Right ventricle myocardium superior (tissue), 1 donor: ENCODE measurements around the gene RTBDN. TPM values are rescaled to one million over a fixed set of nuclear protein-coding genes. Genes with fewer than 3 reads are reported as not detected.
"Not testable (repeated sequence)": the region's sequence is repeated elsewhere in the genome, so short reads cannot be mapped to it uniquely, and the experiment has no call there.

Experiments used
- ATAC-seq: fragments of 200-7000 bp; cut with Tn5 transposase; one replicate; pipeline ENCODE4 v1.9.1; 2020; ENCODE audit warnings: mild to moderate bottlenecking; ENCODE audit not compliant: poor library complexity
- DNase-seq: peaks from one replicate; pipeline ENCODE4 v3.0.0-alpha.2; 2020
- intact Hi-C: fragments of 100-400 bp; cut with DNase I; formaldehyde crosslinking; loops from one replicate; pipeline ENCODE4 v1.11.2; 2022
- total RNA-seq: library from RNA; stranded (reverse); fragmentation: NEBNext Ultra II Directional; extraction: Animal tissue kit (Norgen Biotek cat#: 25700); gene quantifications from one replicate; pipeline ENCODE4 v1.2.1, GENCODE V29; 2021
- donor health status: DM: no; HTN: yes; CAD: no; lungs with severe emphysema.

The RTBDN gene
- total RNA-seq, 1 donor from 2014 or later: not detected

DNA sequence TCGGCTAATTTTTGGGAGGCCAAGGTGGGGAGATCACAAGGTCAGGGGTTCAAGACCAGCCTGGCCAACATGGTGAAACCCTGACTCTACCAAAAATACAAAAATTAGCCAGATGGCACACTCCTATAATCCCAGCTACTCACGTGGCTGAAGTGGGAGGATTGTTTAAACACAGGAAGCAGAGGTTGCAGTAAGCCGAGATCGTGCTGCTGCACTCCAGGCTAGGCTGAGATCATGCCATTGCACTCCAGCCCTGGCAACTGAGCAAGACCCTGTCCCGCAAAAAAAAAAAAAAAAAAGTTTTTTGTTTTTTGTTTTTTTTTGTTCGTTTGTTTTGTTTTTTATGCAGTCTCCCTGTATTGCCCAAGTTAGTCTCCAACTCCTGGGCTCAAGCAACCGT, 25.2 kb upstream of the RTBDN start:
- ATAC-seq (no peak), DNase-seq (no peak)
- intact Hi-C loops: no loop called here

DNA sequence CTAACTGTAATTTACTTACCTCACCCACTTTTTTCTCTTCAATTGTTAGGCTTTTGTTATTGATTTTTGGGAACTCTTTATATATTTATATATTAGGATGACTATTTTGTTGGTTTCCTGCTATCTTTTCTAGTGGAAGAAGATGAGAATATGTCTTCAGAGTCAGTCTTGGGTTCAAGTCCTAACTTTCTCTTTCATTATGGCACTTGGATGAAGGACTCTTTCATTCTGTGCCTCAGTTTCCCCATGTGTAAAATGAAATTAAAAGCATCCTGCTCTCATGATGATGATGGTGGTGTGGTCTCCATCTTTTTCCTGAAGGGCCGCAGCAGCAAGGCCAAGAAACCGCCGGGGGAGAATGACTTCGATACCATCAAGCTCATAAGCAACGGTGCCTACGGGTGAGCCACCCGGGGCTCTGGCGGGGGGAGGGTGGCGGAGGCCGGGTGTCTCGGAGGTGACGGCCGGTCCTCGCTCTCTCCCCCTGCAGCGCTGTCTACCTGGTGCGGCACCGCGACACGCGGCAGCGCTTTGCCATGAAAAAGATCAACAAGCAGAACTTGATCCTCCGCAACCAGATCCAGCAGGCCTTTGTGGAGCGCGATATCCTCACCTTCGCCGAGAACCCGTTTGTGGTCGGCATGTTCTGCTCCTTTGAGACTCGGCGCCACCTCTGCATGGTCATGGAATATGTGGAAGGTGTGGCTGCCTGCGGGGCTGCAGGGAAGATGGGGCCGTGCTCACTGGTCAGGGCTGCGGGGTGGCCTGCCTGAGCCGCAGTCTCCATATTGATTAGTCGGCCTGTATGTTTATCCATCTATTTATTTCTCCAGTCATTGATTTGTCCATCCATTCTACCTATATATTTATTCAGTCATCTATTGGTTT, 23.9 kb upstream of the RTBDN start:
- intact Hi-C loops: no loop called here
- ATAC-seq: no peak
- DNase-seq: no peak

DNA sequence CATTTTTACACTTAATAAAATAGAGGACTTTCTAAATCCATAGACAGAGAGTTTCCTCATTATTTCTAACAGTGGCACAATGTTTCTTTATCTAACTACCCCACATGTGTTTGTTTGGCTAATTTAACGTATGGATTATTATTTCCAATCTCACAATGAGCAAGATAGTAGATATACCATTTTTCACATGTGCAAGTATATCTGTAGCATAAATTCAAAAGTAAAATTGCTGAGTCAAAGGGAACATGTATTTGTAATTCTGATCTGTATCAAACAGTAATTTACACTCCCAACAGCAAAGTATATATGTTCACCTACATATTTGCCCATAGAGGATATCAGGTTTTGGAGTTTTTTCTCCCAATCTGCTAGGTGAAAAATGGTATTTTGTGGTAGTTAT, 22.3 kb upstream of the RTBDN start:
- DNase-seq (no peak), ATAC-seq (no peak)
- intact Hi-C loops: no loop called here

DNA sequence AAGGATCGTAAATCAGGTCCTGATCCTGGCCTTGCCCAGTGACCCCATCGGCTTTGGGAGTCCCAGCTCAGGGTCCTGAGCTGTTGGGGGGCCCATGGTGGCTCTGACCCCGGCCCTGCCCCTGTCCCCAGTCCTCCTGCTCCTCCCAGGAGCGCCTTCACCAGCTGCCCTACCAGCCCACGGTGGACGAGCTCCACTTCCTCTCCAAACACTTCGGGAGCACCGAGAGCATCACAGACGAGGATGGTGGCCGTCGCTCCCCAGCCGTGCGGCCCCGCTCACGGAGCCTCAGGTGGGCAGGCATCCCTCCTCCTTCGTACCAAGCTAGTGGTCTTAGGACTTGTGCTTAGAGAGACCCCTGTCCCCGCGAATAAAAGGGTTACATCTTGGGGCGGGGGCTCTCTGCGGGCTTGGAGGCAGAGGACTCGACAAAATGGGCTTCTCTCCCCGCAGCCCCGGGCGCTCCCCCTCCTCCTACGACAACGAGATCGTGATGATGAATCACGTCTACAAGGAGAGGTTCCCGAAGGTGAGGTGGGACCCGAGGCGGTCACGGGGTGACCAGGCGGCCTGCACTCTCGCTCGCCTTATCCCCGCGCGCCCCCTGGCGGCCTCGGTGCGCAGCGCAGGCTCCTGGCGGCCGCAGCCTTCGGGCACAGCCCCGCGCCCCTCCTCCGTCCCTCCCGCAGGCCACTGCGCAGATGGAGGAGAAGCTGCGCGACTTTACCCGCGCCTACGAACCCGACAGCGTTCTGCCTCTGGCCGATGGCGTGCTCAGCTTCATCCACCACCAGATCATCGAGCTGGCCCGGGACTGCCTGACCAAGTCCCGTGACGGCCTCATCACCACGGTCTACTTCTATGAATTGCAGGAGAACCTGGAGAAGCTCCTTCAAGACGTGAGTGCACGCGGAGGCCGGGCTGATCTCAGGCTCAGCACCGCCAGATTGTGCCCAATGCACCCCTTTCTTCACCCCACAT, 13.1 kb upstream of the RTBDN start:
- intact Hi-C loops: loop anchor here (5.0 kb wide), 1 partner anchor 80 kb away; no protein-coding TSS in a partner anchor
- DNase-seq (peak; percentile 93), ATAC-seq (peak; percentile 99)

DNA sequence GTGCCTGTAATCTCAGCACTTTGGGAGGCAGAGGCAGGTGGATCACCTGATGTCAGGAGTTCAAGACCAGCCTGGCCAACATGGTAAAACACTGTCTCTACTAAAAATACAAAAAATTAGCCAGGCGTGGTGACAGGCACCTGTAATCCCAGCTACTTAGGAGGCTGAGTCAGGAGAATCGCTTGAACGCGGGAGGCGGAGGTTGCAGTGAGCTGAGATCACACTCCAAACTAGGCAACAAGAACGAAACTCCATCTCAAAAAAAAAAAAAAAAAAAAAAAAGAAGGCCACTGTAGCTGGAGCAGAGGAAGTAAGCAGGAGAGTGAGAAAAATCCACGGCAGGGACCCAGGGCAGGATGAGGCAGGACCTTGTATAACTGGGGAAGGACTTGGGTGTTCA, 12.2 kb upstream of the RTBDN start:
- not testable (repeated sequence) for DNase-seq, ATAC-seq

DNA sequence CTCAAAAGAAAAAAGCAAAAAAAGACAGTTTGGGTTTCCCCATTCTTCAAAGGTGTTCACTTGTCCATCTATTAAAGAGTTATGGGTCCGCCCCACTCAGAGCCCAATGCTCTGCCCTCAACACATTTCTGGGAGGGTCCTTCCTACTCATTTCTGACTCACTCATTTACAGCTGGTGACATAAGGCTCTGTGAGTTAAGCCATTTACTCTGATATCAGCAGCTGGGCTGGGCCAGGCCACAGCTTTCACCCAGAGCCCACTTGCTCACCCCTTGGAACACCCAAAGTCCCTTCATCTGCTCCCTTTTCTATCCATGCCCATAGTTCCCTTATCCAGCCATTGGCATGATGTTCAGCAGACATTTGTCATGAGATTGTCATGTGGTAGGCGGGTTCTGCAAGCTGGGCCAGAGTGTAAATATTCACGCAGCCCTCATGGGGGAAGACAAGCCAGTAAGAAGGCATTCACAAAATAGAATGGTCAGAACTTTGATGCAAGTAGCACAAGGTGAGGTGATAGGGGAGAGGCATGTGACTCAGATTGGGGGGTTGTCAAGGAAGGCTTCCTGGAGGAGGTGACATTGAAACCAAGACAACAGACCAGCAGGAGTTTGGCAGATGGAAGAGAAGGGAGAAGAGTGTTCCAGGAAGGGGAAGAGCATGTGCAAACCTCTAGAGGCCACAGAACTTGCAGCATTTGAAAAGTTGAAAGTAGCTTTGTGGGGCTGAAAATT, 9.8 kb upstream of the RTBDN start:
- intact Hi-C loops: no loop called here
- ATAC-seq (no peak), DNase-seq (no peak)

More for the DNA sequence above, 12.2 kb upstream of the RTBDN start:
- intact Hi-C loops: loop anchor here (5.0 kb wide), 1 partner anchor 79 kb away; no protein-coding TSS in a partner anchor

DNA sequence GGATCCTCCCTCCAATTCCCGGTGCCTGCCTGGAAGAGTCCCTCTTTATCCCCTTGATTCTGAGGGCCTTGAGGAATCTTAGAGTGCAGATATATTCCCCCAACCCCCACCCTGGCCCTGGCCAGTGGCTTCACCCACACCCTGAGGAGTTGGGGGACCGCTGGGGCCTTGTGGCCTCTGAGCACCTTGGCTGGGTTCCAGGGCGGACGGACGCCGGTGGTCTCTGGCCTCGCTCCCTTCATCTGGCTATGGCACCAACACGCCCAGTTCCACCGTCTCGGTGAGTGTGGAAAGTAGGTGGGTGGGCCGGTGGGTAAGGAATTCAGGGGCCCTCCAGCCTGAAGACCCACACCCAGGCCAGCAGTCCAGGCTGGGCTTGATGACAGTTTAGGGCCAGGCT, 8.9 kb upstream of the RTBDN start:
- intact Hi-C loops: no loop called here
- no peak for ATAC-seq
- no peak for DNase-seq

DNA sequence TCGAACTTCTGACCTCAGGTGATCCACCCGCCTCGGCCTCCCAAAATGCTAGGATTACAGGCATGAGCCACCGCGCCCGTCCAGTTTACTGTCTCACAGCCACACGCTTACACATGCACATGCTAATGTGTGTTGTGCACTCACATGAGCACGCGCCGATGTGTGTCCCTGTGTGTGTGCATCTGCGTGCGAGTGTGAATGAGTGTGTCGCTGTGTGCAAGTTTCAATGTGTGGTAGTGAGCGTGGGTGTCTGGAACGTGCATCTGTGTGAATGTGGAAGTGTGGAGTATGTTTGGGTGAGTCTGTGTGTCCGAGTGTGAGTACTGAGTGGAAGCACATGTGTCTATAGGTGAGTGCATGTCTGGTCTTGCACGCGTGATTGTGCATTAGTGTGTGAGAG, 8.1 kb upstream of the RTBDN start:
- no peak for DNase-seq
- intact Hi-C loops: no loop called here
- ATAC-seq: no peak

DNA sequence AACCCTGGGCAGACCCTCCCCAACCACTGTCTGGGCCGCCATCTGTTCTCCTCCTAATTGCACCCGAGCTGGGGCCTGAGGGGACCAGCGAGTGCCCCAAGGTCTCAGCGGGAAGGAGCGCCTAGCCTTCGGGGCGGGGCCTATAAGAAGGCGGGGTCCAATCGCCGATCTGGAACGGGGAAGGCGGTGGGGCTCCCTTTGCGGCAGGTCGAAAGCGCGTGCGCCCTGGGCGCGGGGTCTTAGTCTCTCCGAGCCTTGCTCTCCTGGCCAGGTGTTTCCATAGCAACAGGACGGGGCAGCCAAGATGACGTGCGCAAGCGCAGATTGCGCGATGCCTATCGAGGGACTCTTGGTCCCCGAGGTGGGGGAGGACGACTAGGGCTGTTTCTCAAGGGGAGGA, 6.7 kb upstream of the RTBDN start:
- ATAC-seq (no peak), DNase-seq (no peak)
- intact Hi-C loops: no loop called here

DNA sequence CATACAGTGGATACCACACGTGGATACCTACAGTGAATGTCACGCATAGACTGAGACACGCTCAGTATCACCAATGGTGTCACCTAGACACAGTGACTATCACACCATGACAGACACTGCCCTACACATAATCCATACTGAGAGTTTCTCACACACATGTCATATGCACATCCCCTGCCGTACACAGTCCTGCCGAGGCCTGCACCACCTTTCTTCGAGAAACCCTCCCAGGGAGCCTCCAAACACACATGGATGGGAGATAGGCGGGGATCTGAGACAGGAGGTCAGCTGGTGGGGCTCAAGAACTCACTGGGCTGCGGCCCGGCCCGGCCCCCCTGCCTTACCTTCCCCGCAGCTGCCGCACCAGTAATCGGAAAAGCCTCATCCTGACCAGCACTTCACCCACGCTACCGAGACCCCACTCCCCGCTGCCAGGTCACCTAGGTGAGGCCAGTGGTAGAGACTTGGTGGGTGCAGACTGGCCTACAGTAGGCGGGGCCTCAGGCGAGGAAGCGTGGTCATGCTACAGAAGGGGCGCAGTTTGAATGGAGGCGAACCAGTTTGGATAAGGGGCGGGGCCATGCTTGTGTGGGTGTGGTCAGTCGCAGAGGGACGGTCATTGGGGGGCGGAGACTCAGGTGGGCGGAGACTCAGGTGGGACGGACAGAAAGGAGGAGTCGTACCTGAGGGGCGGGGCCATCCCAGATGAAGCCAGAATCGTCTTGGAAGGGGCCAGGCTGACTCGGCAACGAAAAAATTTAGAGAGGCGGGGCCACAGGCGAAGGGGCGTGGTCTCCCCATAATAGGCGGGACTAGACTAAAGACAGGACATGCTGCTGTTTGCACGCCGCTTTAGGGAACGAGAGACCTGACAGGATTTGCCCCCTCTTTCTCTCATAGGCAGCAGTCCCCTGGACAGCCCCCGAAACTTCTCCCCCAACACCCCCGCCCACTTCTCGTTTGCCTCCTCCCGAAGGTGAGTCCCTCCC, 6.0 kb upstream of the RTBDN start:
- DNase-seq (no peak), ATAC-seq (peak; percentile 51)
- intact Hi-C loops: no loop called here

DNA sequence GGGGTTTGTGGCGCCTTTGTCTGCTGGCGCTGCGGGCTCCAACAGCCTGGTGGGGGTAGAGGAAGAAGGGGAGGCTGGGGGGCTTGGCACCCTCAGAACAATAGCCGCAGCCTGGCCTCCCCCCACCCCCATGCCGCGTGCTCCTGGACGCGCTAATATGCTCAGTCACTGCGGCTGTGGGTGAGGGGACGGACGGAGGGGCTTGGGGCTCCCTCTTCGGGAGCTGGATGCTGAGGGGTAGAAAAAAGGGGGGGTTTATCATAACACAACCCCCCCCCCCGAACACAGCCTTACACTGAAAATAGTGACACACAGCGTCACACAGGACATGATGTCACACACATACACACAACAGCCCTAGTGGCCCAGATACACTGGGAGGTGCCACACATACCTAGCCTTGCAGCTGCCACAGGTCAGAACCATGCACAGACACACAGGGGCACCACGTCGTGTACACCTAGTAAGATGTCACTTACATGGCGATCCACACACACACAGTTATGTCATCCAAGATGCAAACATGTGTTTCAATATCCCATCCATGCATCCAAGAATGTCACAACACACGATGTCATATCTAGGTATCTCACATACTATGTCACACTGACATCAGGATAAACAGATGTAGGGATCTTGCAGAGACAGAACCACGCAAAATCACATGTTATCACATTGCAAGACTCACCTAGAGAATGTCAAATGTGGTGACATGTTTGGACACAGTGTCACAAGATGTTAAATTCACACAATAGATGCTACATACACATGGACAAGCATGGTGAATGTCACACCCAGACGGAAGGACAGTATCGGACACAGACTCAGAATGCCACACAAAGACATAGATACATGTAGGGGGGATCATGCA, 4.7 kb upstream of the RTBDN start:
- intact Hi-C loops: no loop called here
- DNase-seq: no peak
- ATAC-seq: no peak

DNA sequence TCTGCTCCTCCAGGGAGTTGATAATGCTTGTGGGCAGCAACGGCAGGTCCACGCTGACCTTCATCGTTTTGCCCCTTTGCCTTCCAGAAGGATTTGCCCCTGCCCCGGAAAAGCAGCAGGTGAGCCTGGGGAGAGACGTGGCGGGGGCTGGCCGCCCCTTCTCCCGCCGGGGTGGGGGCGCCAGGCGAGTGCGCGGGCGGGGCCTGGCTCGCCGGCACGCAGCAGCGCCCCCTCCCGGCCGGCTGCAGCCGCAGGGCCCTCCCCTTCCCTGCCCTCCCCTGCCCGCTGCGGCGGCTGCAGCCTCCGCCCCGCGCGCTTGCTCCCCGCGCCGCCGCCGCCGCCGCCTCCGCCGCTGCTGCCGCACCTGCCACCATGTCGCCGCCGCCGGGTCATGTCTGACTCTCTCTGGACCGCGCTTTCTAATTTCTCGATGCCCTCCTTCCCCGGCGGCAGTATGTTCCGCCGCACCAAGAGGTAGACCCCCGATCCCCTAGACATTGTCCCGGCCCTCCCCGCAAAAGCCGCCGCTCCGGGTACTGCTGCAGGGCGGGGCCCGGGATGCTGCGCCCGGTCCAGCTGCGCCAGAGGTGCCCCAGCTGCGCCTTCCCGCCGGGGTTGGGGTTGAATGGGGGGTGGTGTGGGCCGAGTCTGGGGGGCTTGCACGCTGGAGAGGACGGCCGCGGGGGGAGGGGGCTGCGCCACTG, 4.0 kb upstream of the RTBDN start, which contains the start of gene MAST1:
TSS of gene MAST1 (plus strand) at position 334 of the 704 bp plus-strand sequence. CDS start at position 392, 58 bp downstream.
- no peak for DNase-seq
- intact Hi-C loops: no loop called here
- ATAC-seq: peak; percentile 73

DNA sequence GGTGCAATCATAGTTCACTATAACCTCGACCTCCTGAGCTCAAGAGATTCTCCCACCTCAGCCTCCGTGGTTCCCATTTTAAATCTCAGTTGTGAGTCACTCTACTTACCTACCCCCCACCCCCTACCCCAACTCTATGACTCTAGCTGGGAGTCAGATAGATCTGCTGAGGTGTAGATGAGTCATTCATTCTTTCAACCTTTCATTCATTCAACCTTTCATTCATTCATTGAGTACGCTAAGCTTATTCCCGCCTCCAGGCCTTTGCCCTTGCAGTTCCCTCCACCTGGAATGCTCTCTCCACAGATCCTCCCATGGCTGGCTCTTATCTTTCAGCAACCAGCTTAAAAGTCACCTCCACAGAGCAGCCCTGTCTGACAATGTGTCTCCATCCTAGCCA, 2.8 kb upstream of the RTBDN start:
- ATAC-seq: no peak
- intact Hi-C loops: no loop called here
- no peak for DNase-seq

DNA sequence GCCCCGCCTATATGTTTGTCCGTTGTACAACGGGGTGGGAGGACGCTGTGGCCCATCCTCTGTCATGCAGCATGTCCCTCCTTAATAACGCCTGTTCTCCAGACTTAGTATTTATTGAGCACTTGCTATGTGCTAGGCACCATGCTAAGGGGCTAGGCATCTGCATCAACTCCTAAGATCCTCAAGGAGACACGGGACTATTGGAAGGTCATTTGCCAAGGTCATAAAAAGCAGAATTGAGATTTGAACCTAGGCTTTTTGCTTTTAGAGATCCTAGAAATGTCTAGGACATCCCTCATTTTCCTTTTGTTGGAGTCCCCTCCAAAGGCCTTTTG, 2.1 kb upstream of the RTBDN start:
- intact Hi-C loops: no loop called here
- no peak for ATAC-seq

DNA sequence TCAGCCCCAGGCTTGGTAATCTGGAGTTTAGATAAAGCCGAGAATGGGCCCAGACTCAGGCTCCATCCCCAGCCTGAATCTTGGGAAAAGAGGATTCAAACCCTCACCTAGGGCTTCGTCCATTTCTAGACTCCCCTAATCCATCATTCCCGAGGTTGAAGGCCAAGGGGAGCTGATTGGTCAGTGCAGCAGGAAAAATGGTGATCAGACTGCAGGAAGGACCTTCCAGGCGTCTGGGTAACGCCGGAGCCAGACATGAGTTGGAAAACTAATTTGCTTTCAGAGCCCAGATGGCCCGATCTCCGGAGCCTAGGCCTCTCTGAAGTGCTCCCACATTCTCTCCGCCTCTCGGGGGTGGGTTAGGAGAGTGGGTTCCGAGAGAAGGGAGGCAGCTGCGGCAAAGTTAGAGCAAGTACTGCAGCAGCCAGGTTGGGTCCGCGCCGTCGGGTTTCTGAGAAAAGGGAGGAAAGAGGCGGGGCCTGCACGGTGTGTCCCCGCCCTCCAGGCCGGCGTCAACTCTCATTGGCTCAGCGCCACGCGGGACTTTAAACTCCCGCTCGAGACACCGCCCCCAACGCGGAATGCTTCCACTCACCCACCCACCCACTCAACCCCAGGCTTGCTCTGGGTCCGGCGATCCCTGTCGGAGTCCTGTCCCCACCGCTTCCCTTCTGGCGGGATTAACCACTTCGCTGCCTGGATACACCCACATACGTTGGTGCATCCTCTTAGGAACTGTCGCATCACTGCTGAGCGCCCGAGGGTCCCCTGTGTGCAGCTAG, 788 bp upstream of the RTBDN start:
- intact Hi-C loops: no loop called here
- no peak for DNase-seq
- ATAC-seq: no peak

More for the DNA sequence above, 2.1 kb upstream of the RTBDN start:
- no peak for DNase-seq
